Measurements from ENCODE around the gene SLC7A4.
"Not testable (repeated sequence)": the region's sequence is repeated elsewhere in the genome, so short reads cannot be mapped to it uniquely, and the experiment has no call there.

DNA sequence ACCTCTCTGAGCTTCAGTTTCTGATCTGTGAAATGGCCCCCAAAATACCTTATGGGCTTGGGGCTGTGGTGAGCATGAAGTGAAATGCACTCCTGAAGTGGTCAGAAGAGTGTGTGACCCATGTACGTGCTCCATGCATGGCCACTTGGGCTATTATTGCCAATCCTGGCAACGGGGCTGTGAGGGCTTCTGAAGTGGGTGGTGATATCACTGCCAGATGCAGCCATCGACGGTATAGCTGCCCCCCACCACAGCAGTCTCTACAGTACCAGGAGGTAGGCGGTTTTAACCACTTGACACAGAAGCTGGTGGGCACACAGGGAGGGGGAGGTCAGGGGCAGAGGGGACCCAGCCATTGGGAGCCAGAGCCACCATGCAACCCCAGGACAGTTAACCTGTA, 16.1 kb upstream of the SLC7A4 start:
- TF ChIP-seq, protein P1, sequence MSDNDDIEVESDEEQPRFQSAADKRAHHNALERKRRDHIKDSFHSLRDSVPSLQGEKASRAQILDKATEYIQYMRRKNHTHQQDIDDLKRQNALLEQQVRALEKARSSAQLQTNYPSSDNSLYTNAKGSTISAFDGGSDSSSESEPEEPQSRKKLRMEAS (IDR thresholded peaks at IDR 0.05; ENCODE audit: low read depth) = not testable (repeated sequence)
- not testable (repeated sequence) for TF ChIP-seq RCOR1 (IDR thresholded peaks at IDR 0.05; ENCODE audit: low read length); ELF1 (IDR thresholded peaks at IDR 0.05); EZH2phosphoT487 (IDR thresholded peaks at IDR 0.05; ENCODE audit: borderline replicate concordance, low read depth); TEAD4 (IDR thresholded peaks at IDR 0.05; ENCODE audit: borderline replicate concordance, insufficient read depth)
- TF ChIP-seq, protein P2, sequence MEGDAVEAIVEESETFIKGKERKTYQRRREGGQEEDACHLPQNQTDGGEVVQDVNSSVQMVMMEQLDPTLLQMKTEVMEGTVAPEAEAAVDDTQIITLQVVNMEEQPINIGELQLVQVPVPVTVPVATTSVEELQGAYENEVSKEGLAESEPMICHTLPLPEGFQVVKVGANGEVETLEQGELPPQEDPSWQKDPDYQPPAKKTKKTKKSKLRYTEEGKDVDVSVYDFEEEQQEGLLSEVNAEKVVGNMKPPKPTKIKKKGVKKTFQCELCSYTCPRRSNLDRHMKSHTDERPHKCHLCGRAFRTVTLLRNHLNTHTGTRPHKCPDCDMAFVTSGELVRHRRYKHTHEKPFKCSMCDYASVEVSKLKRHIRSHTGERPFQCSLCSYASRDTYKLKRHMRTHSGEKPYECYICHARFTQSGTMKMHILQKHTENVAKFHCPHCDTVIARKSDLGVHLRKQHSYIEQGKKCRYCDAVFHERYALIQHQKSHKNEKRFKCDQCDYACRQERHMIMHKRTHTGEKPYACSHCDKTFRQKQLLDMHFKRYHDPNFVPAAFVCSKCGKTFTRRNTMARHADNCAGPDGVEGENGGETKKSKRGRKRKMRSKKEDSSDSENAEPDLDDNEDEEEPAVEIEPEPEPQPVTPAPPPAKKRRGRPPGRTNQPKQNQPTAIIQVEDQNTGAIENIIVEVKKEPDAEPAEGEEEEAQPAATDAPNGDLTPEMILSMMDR (IDR thresholded peaks at IDR 0.05) = not testable (repeated sequence)
- TF ChIP-seq, protein P3, sequence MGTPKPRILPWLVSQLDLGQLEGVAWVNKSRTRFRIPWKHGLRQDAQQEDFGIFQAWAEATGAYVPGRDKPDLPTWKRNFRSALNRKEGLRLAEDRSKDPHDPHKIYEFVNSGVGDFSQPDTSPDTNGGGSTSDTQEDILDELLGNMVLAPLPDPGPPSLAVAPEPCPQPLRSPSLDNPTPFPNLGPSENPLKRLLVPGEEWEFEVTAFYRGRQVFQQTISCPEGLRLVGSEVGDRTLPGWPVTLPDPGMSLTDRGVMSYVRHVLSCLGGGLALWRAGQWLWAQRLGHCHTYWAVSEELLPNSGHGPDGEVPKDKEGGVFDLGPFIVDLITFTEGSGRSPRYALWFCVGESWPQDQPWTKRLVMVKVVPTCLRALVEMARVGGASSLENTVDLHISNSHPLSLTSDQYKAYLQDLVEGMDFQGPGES (IDR thresholded peaks at IDR 0.05; ENCODE audit: low read depth, low read length) = not testable (repeated sequence)

Measured in SK-N-SH (cell line).